GM18909 (cell line): ENCODE data around the gene CCDC30.

Experiments
- ATAC-seq: cut with Tn5 transposase; IDR thresholded peaks from one replicate; pipeline ENCODE4 v1.9.1; 2021; ENCODE audit warnings: mild to moderate bottlenecking; ENCODE audit not compliant: unreplicated experiment, poor library complexity

Gene CCDC30

DNA sequence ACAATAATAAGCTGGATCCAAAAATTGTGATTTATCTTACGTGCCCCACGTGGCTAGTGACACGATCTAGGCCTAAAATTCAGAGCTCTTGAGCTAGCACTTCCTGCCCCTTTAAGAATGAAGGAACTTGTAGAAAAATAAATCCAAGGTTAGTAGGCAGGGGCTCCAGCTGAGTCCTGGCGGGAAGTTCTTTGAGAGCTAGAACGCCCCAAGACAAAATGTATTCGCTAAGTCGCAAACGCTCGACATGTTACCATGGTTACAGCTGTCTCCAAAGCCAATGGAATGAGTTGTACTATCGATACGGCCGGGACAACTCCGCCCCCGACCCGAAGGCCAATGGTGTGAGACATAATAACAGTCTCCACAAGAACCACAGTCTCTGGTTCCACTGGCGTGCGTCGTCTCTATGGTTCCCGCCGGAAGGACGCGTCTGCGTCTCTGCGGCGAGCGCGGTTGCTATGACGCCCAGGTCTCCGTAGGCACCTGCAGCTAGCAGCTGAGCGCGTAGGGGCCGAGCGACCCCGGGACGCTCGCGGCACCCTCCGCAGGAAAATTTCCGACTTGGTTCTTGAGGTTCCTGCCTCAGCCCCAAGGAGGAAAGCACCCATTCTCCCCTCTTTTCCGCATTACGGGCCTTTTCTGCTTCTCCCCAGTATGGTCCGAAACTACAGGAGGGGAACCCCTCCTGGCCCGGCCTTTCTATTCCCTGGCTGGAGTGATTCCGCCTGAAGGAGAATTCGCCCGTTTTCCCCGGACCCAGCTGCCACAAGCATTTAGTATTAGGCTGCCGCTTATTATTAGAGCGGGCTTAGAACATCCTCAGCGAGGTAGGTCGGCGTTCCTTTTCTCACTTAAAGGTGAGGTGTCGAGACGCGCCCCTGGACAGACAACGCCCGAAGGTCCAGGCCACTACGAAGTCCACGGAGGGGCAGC, at the start of gene CCDC30:
Gene CCDC30, plus strand, starts transcription at position 459 of the 936 bp plus-strand sequence. CDS start 17,266 bp downstream, outside the sequence.
- peak; percentile 100 for ATAC-seq

DNA sequence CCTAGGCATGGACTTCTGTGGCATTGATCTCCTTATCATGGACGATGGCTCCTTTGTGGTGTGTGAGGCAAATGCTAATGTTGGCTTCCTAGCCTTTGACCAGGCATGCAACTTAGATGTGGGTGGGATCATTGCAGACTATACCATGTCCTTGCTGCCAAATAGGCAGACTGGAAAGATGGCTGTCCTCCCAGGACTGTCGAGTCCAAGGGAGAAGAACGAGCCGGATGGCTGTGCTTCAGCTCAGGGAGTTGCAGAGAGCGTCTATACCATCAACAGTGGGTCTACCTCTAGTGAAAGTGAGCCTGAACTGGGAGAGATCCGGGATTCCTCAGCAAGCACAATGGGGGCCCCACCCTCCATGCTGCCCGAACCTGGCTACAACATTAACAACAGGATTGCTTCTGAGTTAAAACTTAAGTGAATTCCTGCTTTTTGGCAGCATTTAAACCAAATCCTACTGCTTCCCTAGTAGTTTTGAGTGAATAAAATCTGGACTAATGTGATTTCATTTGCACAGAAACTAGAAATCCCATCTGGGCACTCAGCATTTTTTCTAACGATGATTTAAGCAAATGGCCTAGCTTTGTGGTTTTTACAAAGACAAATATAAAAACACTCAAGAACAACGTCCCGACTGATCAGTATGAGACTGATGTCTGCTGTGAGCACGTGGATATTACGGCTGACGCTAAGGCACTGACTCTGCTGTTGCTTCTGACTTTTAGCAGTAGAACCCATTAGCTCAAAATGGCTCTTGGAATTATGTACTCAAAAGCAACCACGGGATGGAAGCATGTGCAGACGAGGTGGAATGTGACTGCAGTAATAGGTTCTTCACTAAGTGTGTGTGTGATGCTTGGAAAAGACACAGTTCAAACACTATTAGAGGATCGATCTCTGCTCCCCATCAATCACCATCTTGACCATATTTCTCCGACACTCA, 48.3 kb upstream of the CCDC30 start:
- no peak for ATAC-seq

GRCh38 chr1:42417166-42417565, 45.9 kb upstream of the CCDC30 start:
- no peak for ATAC-seq

DNA sequence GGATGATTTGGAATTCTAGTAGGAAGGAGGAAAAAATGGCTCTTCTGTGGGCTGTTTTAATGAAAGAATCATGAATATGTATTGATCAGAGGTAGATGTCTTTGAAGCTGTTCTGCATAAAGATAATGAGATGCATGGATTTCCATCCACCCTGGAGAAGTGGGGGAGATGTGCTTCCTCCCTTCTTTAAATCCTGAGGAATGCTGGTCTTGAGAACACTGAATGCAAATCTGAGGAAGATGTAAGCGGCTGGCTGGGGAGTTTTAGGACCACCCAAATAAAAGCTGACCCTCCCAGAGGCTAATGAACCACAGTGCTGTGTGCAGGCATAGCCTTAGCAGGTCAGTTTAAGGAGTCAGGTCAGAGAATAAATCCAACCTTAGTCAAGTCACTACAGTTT, 44.6 kb upstream of the CCDC30 start:
- ATAC-seq = no peak

DNA sequence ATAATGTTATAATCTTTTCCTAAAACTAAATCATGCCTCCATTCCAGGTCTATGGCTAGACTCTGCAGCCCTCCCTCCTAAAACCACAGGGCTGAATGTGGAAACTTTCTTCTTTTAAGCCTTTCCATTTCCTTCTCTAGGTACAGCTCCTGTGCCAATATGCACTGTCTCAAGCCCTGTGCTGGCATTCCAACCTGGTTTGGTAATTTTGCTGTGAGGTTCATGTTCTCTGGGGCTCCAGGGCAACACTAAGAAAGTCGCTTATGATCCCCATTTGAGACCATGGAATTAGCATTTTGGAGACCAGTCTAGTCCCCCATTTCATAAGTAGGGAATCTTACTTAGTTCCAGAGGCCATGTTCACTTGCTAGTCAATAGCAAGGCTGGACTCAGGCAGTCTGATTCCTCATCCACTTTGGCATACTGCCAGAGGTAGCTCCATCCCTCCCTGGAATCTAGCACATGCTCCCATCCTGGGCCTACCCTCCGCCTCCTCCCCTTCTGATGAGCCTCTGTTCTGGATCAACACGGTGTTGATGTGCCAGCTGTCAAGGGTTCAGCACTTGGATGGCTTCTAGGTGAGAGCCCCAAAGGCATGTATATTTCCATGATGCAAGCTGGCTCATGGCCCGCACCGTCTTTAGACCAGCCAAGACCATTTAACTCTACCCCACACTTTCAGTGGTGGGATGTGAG, 43.8 kb upstream of the CCDC30 start:
- no peak for ATAC-seq

- ATAC-seq = no peak
Measured at GRCh38 chr1:42420121-42420520, 43.0 kb upstream of the CCDC30 start.

GRCh38 chr1:42420911-42421585, 42.0 kb upstream of the CCDC30 start:
- no peak for ATAC-seq

GRCh38 chr1:42422737-42423136, 40.3 kb upstream of the CCDC30 start:
- ATAC-seq = no peak

DNA sequence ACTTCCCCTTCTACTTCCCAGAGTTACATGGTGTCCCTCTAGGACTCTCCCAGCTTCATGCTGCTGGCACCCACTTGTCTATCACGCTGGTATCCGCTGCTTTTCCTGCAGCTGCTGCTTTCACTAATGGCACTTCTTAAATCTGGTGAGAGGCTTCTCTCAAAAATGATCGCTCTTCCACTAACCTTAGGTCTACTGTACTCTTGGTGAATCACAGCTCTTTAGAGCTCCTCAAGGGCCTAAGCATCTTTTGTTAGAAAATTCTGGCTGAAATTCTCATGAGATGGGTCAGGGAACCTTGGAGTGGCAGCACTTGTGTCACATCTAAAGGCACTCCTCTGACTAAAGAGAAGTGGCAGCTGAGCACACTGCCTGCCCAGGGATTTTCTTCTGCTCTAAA, 39.4 kb upstream of the CCDC30 start:
- no peak for ATAC-seq

DNA sequence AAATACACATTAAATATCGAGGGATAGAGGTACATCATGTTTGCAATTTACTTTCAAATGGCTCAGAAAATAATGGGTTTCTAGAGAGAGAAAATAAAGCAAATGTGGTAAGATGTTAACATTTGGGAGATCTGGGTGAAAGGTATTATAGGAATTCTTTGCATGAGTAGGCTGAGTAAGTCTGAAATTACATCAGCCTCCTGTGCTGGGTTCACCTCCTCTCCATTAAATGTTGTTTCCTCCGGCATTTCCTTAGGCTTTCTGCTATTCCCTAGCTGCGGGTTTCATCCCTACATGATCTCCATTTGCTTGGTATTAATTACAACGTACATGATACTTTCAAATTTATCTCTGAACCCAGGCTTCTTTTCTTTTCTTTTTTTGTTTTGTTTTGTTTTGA, 38.9 kb upstream of the CCDC30 start:
- no peak for ATAC-seq

GRCh38 chr1:42427240-42427639, 35.8 kb upstream of the CCDC30 start:
- no peak for ATAC-seq

- no peak for ATAC-seq
Measured at GRCh38 chr1:42429603-42430002, 33.5 kb upstream of the CCDC30 start.

DNA sequence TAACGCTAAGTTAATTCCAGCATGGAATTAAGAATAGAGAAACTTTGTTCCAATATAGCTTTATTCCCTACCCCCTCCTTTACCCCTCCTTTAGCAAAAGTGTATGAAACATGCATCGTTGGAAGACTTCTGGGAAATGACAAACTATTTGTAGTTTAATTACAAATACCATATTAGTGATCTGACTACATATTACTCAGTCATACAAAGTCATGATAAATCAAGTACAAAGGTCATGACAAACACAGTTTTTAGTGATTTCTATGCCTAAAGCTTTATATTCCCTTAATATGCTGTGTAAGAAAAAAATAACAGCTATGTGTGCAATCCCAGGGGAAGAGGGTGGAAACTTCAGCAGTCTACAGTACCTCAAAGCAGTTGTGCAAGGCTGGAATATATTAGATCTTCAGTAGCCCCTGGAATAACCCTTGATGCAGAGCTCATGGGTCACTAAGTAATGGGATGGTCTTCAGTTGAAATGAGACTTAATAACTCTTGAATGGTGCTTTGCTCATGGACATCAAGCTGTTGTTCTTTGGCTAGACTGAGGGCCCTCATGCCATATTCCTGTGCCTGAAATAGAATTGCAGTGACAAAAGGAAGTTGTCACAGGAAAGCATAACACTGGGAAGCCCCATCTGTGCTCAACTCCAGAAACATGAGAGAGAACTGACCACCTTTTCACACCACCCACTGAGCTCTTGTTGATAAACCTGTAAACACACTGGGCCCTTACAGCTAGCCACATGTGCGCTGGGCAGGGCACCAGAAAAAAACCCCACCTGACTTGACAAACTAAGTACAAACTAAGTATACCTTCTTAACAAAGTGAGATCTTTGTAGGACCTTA, 32.6 kb upstream of the CCDC30 start:
- ATAC-seq = no peak

GRCh38 chr1:42431514-42431913, 31.6 kb upstream of the CCDC30 start:
- no peak for ATAC-seq

GRCh38 chr1:42432714-42433113, 30.4 kb upstream of the CCDC30 start:
- ATAC-seq = no peak

DNA sequence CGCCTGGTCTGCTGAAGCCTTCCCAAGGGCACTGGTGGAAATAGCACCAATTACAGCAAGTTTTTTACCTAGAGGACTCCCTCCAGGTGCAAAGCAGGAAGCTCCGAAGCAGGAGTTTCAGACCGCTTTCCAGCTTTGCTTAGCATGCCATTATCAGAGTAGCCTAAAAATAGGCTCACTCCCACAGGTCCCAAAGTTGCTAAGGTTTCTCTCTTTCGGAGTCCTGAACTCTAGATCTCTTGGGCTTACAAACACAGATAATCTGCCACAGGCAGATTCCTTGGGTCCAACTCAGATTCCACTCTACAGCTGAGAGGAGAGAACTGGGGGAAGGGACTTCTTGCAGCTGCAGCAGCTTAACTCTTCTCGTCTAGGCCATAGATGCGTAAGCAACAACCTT, 29.7 kb upstream of the CCDC30 start:
- ATAC-seq = no peak

DNA sequence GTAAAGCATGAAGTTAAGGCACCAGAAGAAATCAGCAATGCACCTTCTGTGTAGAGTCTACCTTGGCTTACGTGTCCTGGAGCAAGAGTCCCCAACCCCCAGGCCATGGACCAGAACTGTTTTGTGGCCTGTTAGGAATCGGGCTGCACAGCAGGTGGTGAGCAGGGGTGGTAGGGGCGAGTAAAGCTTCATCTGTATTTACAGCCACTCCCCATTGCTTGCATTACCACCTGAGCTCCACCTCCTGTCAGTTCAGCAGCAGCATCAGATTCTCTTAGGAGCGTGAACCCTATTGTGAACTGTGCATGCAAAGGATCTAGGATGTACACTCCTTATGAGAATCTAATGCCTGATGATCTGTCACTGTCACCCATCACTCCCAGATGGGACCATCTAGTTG, 28.7 kb upstream of the CCDC30 start:
- no peak for ATAC-seq

GRCh38 chr1:42439940-42440339, 23.1 kb upstream of the CCDC30 start:
- ATAC-seq = no peak

GRCh38 chr1:42442662-42443061, 20.4 kb upstream of the CCDC30 start:
- no peak for ATAC-seq
